Suppressor macrophage treated with lipopolysaccharide for 4 hours (primary cell): ENCODE results near the gene ZNF853.

Experiments used
- DNase-seq: peaks from one replicate; pipeline ENCODE4 v3.0.0-alpha.2; 2020

ZNF853 gene

GRCh38 chr7:6637544-6638229, 22.3 kb downstream of the ZNF853 start:
- peak; percentile 32 for DNase-seq

- DNase-seq, result no peak
These were observed 23.6 kb downstream of the ZNF853 start for GRCh38 chr7:6639032-6639431.

GRCh38 chr7:6639627-6640026, 24.2 kb downstream of the ZNF853 start:
- DNase-seq, result no peak

- DNase-seq, result peak; percentile 17
These were observed 24.9 kb downstream of the ZNF853 start for GRCh38 chr7:6640246-6640721.

GRCh38 chr7:6641305-6642035, 26.1 kb downstream of the ZNF853 start:
- DNase-seq, result no peak

- no peak for DNase-seq
These were observed 26.9 kb downstream of the ZNF853 start for GRCh38 chr7:6642239-6642839.

- no peak for DNase-seq
These were observed 27.6 kb downstream of the ZNF853 start for GRCh38 chr7:6642861-6643640.

GRCh38 chr7:6643915-6644625, 28.7 kb downstream of the ZNF853 start:
- DNase-seq, result no peak

- DNase-seq, result no peak
These were observed 29.3 kb downstream of the ZNF853 start for GRCh38 chr7:6644728-6645127.

GRCh38 chr7:6646465-6646864, 31.1 kb downstream of the ZNF853 start:
- DNase-seq, result no peak

GRCh38 chr7:6647080-6647479, 31.7 kb downstream of the ZNF853 start:
- no peak for DNase-seq

GRCh38 chr7:6647541-6647940, 32.1 kb downstream of the ZNF853 start:
- no peak for DNase-seq

- DNase-seq, result no peak
These were observed 32.8 kb downstream of the ZNF853 start for GRCh38 chr7:6648066-6648814.

GRCh38 chr7:6648815-6649104, 33.4 kb downstream of the ZNF853 start:
- no peak for DNase-seq

GRCh38 chr7:6649241-6649961, 34.0 kb downstream of the ZNF853 start:
- no peak for DNase-seq

- DNase-seq, result no peak
These were observed 34.7 kb downstream of the ZNF853 start for GRCh38 chr7:6650086-6650485.

- DNase-seq, result no peak
These were observed 35.2 kb downstream of the ZNF853 start for GRCh38 chr7:6650521-6651011.

- DNase-seq, result no peak
These were observed 36.5 kb downstream of the ZNF853 start for GRCh38 chr7:6651851-6652445.

GRCh38 chr7:6652446-6653011, 37.1 kb downstream of the ZNF853 start:
- DNase-seq, result no peak
